ENCODE data around the gene STK31.
"Not testable (repeated sequence)": the region's sequence is repeated elsewhere in the genome, so short reads cannot be mapped to it uniquely, and the experiment has no call there.

DNA sequence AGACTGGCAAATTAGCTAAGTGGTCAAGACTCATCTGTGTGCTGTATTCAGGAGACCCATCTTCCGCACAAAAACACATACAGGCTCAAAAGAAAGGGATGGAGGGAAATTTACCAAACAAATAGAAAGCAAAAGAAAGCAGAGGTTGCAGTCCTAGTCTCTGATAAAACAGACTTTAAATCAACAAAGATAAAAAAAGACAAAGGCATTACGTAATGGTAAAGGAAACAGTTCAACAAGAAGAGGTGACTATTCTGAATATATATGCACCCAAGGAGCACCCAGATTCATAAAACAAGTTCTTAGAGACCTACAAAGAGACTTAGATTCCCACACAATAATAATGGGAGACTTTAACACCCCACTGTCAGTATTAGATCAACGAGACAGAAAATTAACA is 48.8 kb downstream of the STK31 start:
- TF ChIP-seq SP1 (IDR thresholded peaks at IDR 0.05); BHLHE40 (IDR thresholded peaks at IDR 0.05; ENCODE audit: borderline replicate concordance); CTBP1 (IDR thresholded peaks at IDR 0.05; ENCODE audit: borderline replicate concordance); NFRKB (IDR thresholded peaks at IDR 0.05); TARDBP (IDR thresholded peaks at IDR 0.05); FOXM1 (IDR thresholded peaks at IDR 0.05; ENCODE audit: borderline replicate concordance); FOXA1 (IDR thresholded peaks at IDR 0.05); SUZ12 (IDR thresholded peaks at IDR 0.05); FOXK2 (IDR thresholded peaks at IDR 0.05); HDGF (IDR thresholded peaks at IDR 0.05; ENCODE audit: borderline replicate concordance); ELF4 (IDR thresholded peaks at IDR 0.05); L3MBTL2 (conservative IDR thresholded peaks at IDR 0.05); LEF1 (IDR thresholded peaks at IDR 0.05; ENCODE audit: borderline replicate concordance): not testable (repeated sequence)
- TF ChIP-seq, protein P1, sequence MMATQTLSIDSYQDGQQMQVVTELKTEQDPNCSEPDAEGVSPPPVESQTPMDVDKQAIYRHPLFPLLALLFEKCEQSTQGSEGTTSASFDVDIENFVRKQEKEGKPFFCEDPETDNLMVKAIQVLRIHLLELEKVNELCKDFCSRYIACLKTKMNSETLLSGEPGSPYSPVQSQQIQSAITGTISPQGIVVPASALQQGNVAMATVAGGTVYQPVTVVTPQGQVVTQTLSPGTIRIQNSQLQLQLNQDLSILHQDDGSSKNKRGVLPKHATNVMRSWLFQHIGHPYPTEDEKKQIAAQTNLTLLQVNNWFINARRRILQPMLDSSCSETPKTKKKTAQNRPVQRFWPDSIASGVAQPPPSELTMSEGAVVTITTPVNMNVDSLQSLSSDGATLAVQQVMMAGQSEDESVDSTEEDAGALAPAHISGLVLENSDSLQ (IDR thresholded peaks at IDR 0.05) = not testable (repeated sequence)

All from HEK293T (cell line).